Measurements from ENCODE around the gene IGF2R.

Gene IGF2R

GRCh38 chr6:160154471-160154870, 185.6 kb downstream of the IGF2R start:
- DNase-seq, result no peak

DNA sequence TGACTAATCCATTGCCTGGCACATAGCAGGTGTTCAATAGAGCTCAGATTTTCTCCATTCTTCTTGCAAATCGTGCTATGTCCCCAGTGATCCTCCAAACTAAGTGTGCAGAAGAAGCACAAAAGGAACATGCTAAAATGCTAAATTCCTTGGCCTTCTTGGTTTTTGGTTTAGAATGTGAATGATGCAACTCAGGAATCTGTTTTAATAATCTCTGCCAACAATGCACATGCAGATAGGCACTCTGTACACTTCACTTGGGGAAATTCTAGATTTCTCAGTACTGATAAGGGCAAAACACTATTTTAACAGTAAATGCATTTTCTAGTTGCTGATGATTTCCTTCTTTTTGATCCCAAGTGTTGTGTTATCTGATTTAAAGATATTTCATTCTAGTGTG, 188.0 kb downstream of the IGF2R start:
- peak; percentile 26 for DNase-seq

DNA sequence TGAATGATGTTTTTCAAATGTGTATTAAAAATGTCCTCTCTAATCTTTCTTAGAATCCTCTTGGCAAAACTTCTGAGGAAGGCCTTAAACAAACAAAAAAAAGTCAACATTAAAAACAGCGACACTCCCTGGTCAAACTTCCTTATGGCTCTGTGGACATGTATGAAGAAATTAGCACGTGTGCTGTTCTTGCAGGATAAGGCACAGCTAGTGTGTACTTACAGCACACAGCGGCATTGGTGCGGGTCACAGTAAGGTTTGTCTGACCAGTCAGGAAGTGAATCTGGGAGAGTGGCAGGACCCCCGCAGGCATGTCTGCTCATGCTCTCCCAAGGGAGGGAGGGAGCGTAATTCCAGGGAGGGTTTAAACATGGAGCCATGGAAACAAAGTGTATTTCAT, 191.6 kb downstream of the IGF2R start:
- no peak for DNase-seq

All from fibroblast of upper back skin (primary cell).